IMR-90 (cell line): ENCODE data around the gene RCAN2. TPM values are rescaled to one million over a fixed set of nuclear protein-coding genes. Genes with fewer than 3 reads are reported as not detected.
A peak's percentile ranks its signal among the peaks of the same experiment; 100 is the strongest.

ENCODE experiments used
- ATAC-seq: fragments of 200-7000 bp; cut with Tn5 transposase; 2 replicates; pipeline ENCODE4 v1.9.1; 2020; ENCODE audit warnings: low read depth, mild to moderate bottlenecking, moderate library complexity
- BruUV-seq: library from RNA; stranded (reverse); fragments of 400-500 nt; replicated peaks from 2 replicates; lab custom pipeline; 2021; lab: Mats Ljungman, UMichigan
- CTCF ChIA-PET: fragments of 300-600 bp; formaldehyde crosslinking; extraction: SDS; loops from one replicate; lab custom pipeline; 2021; ENCODE audit warnings: antibody characterized with exemption; lab: Yijun Ruan, JAX
- POLR2A ChIA-PET: fragments of 300-600 bp; sonication (Branson Sonifier 250); formaldehyde crosslinking; loops from one replicate; lab custom pipeline; 2022; ENCODE audit warnings: antibody characterized with exemption; ENCODE audit not compliant: unreplicated experiment; lab: Charles Lee
- DNase-seq: peaks from one replicate; pipeline ENCODE4 v3.0.0; 2013
- H2AFZ ChIP-seq: replicated peaks from 2 replicates; pipeline ENCODE3; 2013; ENCODE audit warnings: low read length, mild to moderate bottlenecking; ENCODE audit not compliant: poor library complexity
- H2AK5ac ChIP-seq: 2 replicates; pipeline ENCODE4 v1.6.1; 2013; ENCODE audit warnings: low read depth, low read length, inconsistent platforms
- H2AK9ac ChIP-seq: replicated peaks from 2 replicates; pipeline ENCODE3; 2013; ENCODE audit warnings: mild to moderate bottlenecking, low read depth, low read length, moderate library complexity; ENCODE audit not compliant: poor library complexity
- H2BK120ac ChIP-seq: 2 replicates; pipeline ENCODE4 v1.6.1; 2013; ENCODE audit warnings: low read depth, low read length, inconsistent platforms
- H2BK15ac ChIP-seq: 3 replicates; pipeline ENCODE4 v1.6.1; 2013; ENCODE audit warnings: low read depth, low read length, inconsistent platforms
- H2BK20ac ChIP-seq: 2 replicates; pipeline ENCODE4 v1.6.1; 2013; ENCODE audit warnings: low read depth, mild to moderate bottlenecking, inconsistent platforms, low read length, moderate library complexity
- H2BK5ac ChIP-seq: 2 replicates; pipeline ENCODE4 v1.6.1; 2013; ENCODE audit warnings: mild to moderate bottlenecking, low read depth, low read length, inconsistent platforms; ENCODE audit not compliant: poor library complexity, severe bottlenecking
- H3K14ac ChIP-seq: replicated peaks from 2 replicates; pipeline ENCODE4 v1.6.1; 2013; ENCODE audit warnings: low read depth, low read length, inconsistent platforms
- H3K18ac ChIP-seq: 2 replicates; pipeline ENCODE4 v1.6.1; 2013; ENCODE audit warnings: low read depth, low read length, control low read depth
- H3K23ac ChIP-seq: 2 replicates; pipeline ENCODE4 v1.6.1; 2013; ENCODE audit warnings: low read depth, low read length, inconsistent platforms
- H3K27ac ChIP-seq: 2 replicates; pipeline ENCODE4 v1.5.1; 2013; ENCODE audit warnings: mild to moderate bottlenecking, control low read depth, low read length; ENCODE audit not compliant: insufficient read depth
- H3K27me3 ChIP-seq: 2 replicates; pipeline ENCODE4 v1.6.1; 2013; ENCODE audit warnings: low read length; ENCODE audit not compliant: control insufficient read depth, insufficient read depth
- H3K36me3 ChIP-seq: 2 replicates; pipeline ENCODE4 v1.6.1; 2013; ENCODE audit warnings: low read length, mixed read lengths; ENCODE audit not compliant: control insufficient read depth, insufficient read depth
- H3K4ac ChIP-seq: 2 replicates; pipeline ENCODE4 v1.6.1; 2013; ENCODE audit warnings: low read depth, low read length, inconsistent platforms
- H3K4me1 ChIP-seq: 2 replicates; pipeline ENCODE4 v1.6.1; 2013; ENCODE audit warnings: low read length, mixed read lengths; ENCODE audit not compliant: control insufficient read depth, insufficient read depth
- H3K4me2 ChIP-seq: 2 replicates; pipeline ENCODE4 v1.6.1; 2013; ENCODE audit warnings: low read depth, mild to moderate bottlenecking, control low read depth, low read length, moderate library complexity
- H3K4me3 ChIP-seq: 2 replicates; pipeline ENCODE4 v1.5.1; 2013; ENCODE audit warnings: low read depth, mild to moderate bottlenecking, control low read depth, low read length, moderate library complexity; ENCODE audit not compliant: insufficient read depth
- H3K56ac ChIP-seq: 2 replicates; pipeline ENCODE4 v1.6.1; 2013; ENCODE audit warnings: low read length, inconsistent platforms; ENCODE audit not compliant: insufficient read depth; ENCODE audit errors: extremely low read depth
- H3K79me1 ChIP-seq, 2 experiments: 2 replicates each; pipeline ENCODE4 v1.6.1; 2013; ENCODE audit warnings: low read length in 2 of 2, inconsistent platforms in 1 of 2, low read depth in 1 of 2
- H3K9ac ChIP-seq: 2 replicates; pipeline ENCODE4 v1.6.1; 2013; ENCODE audit warnings: low read depth, low read length, control low read depth
- H3K9me1 ChIP-seq: 2 replicates; pipeline ENCODE4 v1.6.1; 2013; ENCODE audit warnings: low read length, inconsistent platforms; ENCODE audit not compliant: insufficient read depth
- H3K9me3 ChIP-seq: 2 replicates; pipeline ENCODE4 v1.6.1; 2013; ENCODE audit warnings: low read length; ENCODE audit not compliant: control insufficient read depth, insufficient read depth
- H4K20me1 ChIP-seq: 2 replicates; pipeline ENCODE4 v1.6.1; 2013; ENCODE audit warnings: low read length, inconsistent platforms; ENCODE audit not compliant: insufficient read depth
- H4K5ac ChIP-seq: 2 replicates; pipeline ENCODE4 v1.6.1; 2013; ENCODE audit warnings: mild to moderate bottlenecking, low read depth, low read length, control low read depth
- H4K8ac ChIP-seq, 2 experiments: 2 replicates each; pipeline ENCODE4 v1.6.1; 2013; ENCODE audit warnings: low read depth in 2 of 2, low read length in 2 of 2, control low read depth in 1 of 2, inconsistent platforms in 1 of 2
- H4K91ac ChIP-seq: 2 replicates; pipeline ENCODE4 v1.6.1; 2013; ENCODE audit warnings: low read depth, low read length, inconsistent platforms; ENCODE audit not compliant: insufficient read depth
- BHLHE40 ChIP-seq: fragments of 150-350 bp; IDR thresholded peaks from 2 replicates; pipeline ENCODE4 v1.6.1; 2016; ENCODE audit warnings: mild to moderate bottlenecking, low read depth, low read length
- CEBPB ChIP-seq: IDR thresholded peaks from 2 replicates; pipeline ENCODE4 v1.6.1; 2012; ENCODE audit warnings: low read depth, low read length, improper control_type of control experiment
- CHD1 ChIP-seq: IDR thresholded peaks from 2 replicates; pipeline ENCODE4 v1.6.1; 2012; ENCODE audit warnings: low read depth, low read length, improper control_type of control experiment
- FOS ChIP-seq: fragments of 150-350 bp; IDR thresholded peaks from 2 replicates; pipeline ENCODE4 v1.6.1; 2016; ENCODE audit warnings: low read depth, low read length
- MAFK ChIP-seq: IDR thresholded peaks from 2 replicates; pipeline ENCODE4 v1.6.1; 2012; ENCODE audit warnings: low read depth, low read length, improper control_type of control experiment
- MAZ ChIP-seq: IDR thresholded peaks from 2 replicates; pipeline ENCODE4 v1.6.1; 2012; ENCODE audit warnings: low read depth, mild to moderate bottlenecking, low read length, improper control_type of control experiment, moderate library complexity, borderline replicate concordance
- MXI1 ChIP-seq: IDR thresholded peaks from 2 replicates; pipeline ENCODE4 v1.6.1; 2012; ENCODE audit warnings: low read depth, mild to moderate bottlenecking, low read length, moderate library complexity, borderline replicate concordance
- NFE2L2 ChIP-seq: fragments of 150-350 bp; IDR thresholded peaks from 2 replicates; pipeline ENCODE4 v1.6.1; 2016; ENCODE audit warnings: low read depth, mild to moderate bottlenecking, low read length
- POLR2A ChIP-seq: IDR thresholded peaks from 2 replicates; pipeline ENCODE4 v1.6.1; 2012; ENCODE audit warnings: mild to moderate bottlenecking, low read depth, low read length
- RAD21 ChIP-seq: IDR thresholded peaks from 2 replicates; pipeline ENCODE4 v1.6.1; 2012; ENCODE audit warnings: low read length, improper control_type of control experiment
- RCOR1 ChIP-seq: IDR thresholded peaks from 2 replicates; pipeline ENCODE4 v1.6.1; 2012; ENCODE audit warnings: mild to moderate bottlenecking, low read length, improper control_type of control experiment; ENCODE audit not compliant: insufficient replicate concordance
- RFX5 ChIP-seq: IDR thresholded peaks from 2 replicates; pipeline ENCODE4 v1.8.0; 2012; ENCODE audit warnings: low read depth, mild to moderate bottlenecking, low read length, moderate library complexity
- SMC3 ChIP-seq: fragments of 150-350 bp; IDR thresholded peaks from 2 replicates; pipeline ENCODE4 v1.6.1; 2016; ENCODE audit warnings: low read depth, mild to moderate bottlenecking, antibody characterized with exemption, low read length, moderate library complexity
- WGBS, 2 experiments: methylation state at CpG; one replicate each; pipeline versions ENCODE4 v1.1.5 to v1.1.7; 2013; ENCODE audit warnings: missing lambda C conversion rate in 2 of 2; ENCODE audit not compliant: insufficient read length in 1 of 2; ENCODE audit errors: extremely low coverage in 2 of 2; 5-methylcytosine and 5-hydroxymethylcytosine counted together
- dilution Hi-C: fragments of 300-500 bp; cut with HindIII; formaldehyde crosslinking; loops from one replicate; pipeline ENCODE4 v1.14.3; 2018; ENCODE audit warnings: low sequenced_read_pairs; ENCODE audit not compliant: unreplicated experiment
- in situ Hi-C: fragments of 300-500 bp; cut with MboI; formaldehyde crosslinking; loops from 3 replicates; pipeline ENCODE4 v1.14.3; 2019; ENCODE audit warnings: low sequenced_read_pairs, inconsistent platforms, mixed read lengths
- intact Hi-C: fragments of 100-400 bp; cut with micrococcal nuclease; formaldehyde crosslinking; loops from 2 replicates; pipeline ENCODE4 v1.10.0; 2022
- polyA plus RNA-seq, 3 experiments: library from polyadenylated mRNA; depleted of rRNA; stranded (reverse); fragments of >200 nt; gene quantifications; 2 replicates each; pipeline ENCODE4 v1.2.3, GENCODE V29; 2012; ENCODE audit warnings: low replicate concordance in 1 of 3
- total RNA-seq: library from RNA; depleted of rRNA; stranded (reverse); fragments of >200 nt; gene quantifications from 2 replicates; pipeline ENCODE4 v1.2.3, GENCODE V29; 2012
- TF ChIP-seq, protein P1 (sequence below): fragments of 150-350 bp; IDR thresholded peaks from 2 replicates; pipeline ENCODE4 v1.6.1; 2016; ENCODE audit warnings: low read depth, mild to moderate bottlenecking, low read length, moderate library complexity, borderline replicate concordance
- TF ChIP-seq, protein P2 (sequence below): fragments of 150-350 bp; IDR thresholded peaks from 2 replicates; pipeline ENCODE4 v1.6.1; 2017; ENCODE audit warnings: mild to moderate bottlenecking, antibody characterized with exemption, low read length, low read depth
- TF ChIP-seq, protein P3 (sequence below): conservative IDR thresholded peaks from 2 replicates; pipeline ENCODE4 v1.5.1; 2012; ENCODE audit warnings: mild to moderate bottlenecking, low read depth, low read length, improper control_type of control experiment

RCAN2 gene
- total and polyA plus RNA-seq, 2 of the 4 experiments (the other 2 are of a cell fraction), result 1.3 to 1.8 TPM

DNA sequence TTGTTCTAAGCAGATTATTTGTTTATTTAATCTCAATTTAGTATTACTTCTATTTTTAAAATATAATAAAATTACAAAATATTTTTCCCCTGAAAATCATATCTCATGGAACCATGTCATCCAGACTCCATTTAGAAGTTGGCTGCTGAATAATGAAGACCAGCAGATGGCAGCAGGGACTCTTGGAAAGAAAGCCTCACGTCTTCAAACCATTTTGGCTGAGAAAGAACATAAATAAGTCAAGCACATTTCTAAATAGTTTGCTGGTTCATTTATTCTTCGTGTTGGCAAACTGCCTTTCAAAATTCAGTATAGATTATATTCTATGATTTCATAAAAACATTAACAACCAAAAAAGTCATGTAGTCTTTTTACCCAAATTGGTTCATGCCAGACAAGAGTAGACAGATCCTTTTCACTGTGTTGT is 71.7 kb downstream of the RCAN2 start:
- TF ChIP-seq, protein P1, sequence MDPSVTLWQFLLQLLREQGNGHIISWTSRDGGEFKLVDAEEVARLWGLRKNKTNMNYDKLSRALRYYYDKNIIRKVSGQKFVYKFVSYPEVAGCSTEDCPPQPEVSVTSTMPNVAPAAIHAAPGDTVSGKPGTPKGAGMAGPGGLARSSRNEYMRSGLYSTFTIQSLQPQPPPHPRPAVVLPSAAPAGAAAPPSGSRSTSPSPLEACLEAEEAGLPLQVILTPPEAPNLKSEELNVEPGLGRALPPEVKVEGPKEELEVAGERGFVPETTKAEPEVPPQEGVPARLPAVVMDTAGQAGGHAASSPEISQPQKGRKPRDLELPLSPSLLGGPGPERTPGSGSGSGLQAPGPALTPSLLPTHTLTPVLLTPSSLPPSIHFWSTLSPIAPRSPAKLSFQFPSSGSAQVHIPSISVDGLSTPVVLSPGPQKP, result no peak
- TF ChIP-seq RAD21, result peak; percentile 83
- TF ChIP-seq SMC3, result peak; percentile 82
- TF ChIP-seq CHD1, result no peak
- TF ChIP-seq BHLHE40, result no peak
- no peak for TF ChIP-seq POLR2A
- TF ChIP-seq MAFK, result no peak
- TF ChIP-seq MXI1, result no peak
- TF ChIP-seq, protein P2, sequence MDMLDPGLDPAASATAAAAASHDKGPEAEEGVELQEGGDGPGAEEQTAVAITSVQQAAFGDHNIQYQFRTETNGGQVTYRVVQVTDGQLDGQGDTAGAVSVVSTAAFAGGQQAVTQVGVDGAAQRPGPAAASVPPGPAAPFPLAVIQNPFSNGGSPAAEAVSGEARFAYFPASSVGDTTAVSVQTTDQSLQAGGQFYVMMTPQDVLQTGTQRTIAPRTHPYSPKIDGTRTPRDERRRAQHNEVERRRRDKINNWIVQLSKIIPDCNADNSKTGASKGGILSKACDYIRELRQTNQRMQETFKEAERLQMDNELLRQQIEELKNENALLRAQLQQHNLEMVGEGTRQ, result no peak
- no peak for TF ChIP-seq RCOR1
- no peak for TF ChIP-seq MAZ
- TF ChIP-seq FOS, result no peak
- TF ChIP-seq RFX5, result no peak
- TF ChIP-seq, protein P3, sequence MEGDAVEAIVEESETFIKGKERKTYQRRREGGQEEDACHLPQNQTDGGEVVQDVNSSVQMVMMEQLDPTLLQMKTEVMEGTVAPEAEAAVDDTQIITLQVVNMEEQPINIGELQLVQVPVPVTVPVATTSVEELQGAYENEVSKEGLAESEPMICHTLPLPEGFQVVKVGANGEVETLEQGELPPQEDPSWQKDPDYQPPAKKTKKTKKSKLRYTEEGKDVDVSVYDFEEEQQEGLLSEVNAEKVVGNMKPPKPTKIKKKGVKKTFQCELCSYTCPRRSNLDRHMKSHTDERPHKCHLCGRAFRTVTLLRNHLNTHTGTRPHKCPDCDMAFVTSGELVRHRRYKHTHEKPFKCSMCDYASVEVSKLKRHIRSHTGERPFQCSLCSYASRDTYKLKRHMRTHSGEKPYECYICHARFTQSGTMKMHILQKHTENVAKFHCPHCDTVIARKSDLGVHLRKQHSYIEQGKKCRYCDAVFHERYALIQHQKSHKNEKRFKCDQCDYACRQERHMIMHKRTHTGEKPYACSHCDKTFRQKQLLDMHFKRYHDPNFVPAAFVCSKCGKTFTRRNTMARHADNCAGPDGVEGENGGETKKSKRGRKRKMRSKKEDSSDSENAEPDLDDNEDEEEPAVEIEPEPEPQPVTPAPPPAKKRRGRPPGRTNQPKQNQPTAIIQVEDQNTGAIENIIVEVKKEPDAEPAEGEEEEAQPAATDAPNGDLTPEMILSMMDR, result peak; percentile 82
- no peak for TF ChIP-seq CEBPB
- TF ChIP-seq NFE2L2, result no peak
- dilution Hi-C loops (no loop called here), in situ Hi-C loops (loop anchor here (25.0 kb wide), 1 partner anchor 368 kb away; the partner anchor contains the start of gene MEP1A)

More for the DNA sequence above, 71.7 kb downstream of the RCAN2 start:
- intact Hi-C loops, result loop anchor here (1.0 kb wide), 4 partner anchors 73 to 628 kb away; no protein-coding TSS in a partner anchor
- Histone ChIP-seq H4K20me1 (no peaks in the 10 kb centered on the region), H2BK120ac (no peak overlapping the region), H3K18ac (no peak overlapping the region), H3K79me1 (no peaks in the 10 kb centered on the region), H3K36me3 (no peaks in the 10 kb centered on the region), H2BK20ac (no peak overlapping the region), H2BK15ac (no peak overlapping the region), H4K91ac (no peak overlapping the region), H3K56ac (no peak overlapping the region), H3K27ac (no peak overlapping the region), H2AK9ac (no peak overlapping the region), H3K4me2 (no peak overlapping the region), H3K14ac (no peak overlapping the region), H3K4me3 (no peak overlapping the region), H3K23ac (no peak overlapping the region), H3K4ac (no peak overlapping the region), H2AFZ (no peak overlapping the region), H3K9ac (no peak overlapping the region), H3K27me3 (no peaks in the 10 kb centered on the region), H4K5ac (no peak overlapping the region), H3K4me1 (no peaks in the 10 kb centered on the region), H3K9me3 (no peaks in the 10 kb centered on the region), H2BK5ac (no peak overlapping the region), H3K9me1 (no peaks in the 10 kb centered on the region), H2AK5ac (no peak overlapping the region), H4K8ac (no peak overlapping the region)
- ChIA-PET POLR2A (no interaction called here), CTCF (no interaction called here)
- peak; percentile 74; the same call in 1 of the 2 replicates for ATAC-seq
- no CpG with 5 or more reads among the region's 2 CpGs for WGBS, 2 experiments
- peak; percentile 67 for DNase-seq
- BruUV-seq, result no TSS peak
